Stomach (tissue), 4 donors: ENCODE data around the gene MBP.

Experiments
- POLR2A ChIP-seq, 4 donors: fragments of 450-650 bp; IDR thresholded peaks; one replicate each; pipeline ENCODE4 v1.6.1; 2016; ENCODE audit warnings: antibody characterized with exemption in 4 of 4, control low read depth in 2 of 4, mild to moderate bottlenecking in 1 of 4, moderate library complexity in 1 of 4
- POLR2AphosphoS5 ChIP-seq, 3 donors: sonication (generic); formaldehyde crosslinking; IDR thresholded peaks; one replicate each; pipeline ENCODE4 v1.6.1; 2016; ENCODE audit warnings: antibody characterized with exemption in 3 of 3
- TF ChIP-seq, protein P1 (sequence below), 7 experiments: fragments of 450-650 bp in 4 of 7; fragments of 200-600 bp in 3 of 7; sonication (generic) in 3 of 7; IDR thresholded peaks; one replicate each; pipeline ENCODE4 v1.5.1; 2016 to 2019; ENCODE audit warnings: antibody characterized with exemption in 7 of 7, control low read depth in 2 of 7, mild to moderate bottlenecking in 1 of 7

DNA sequence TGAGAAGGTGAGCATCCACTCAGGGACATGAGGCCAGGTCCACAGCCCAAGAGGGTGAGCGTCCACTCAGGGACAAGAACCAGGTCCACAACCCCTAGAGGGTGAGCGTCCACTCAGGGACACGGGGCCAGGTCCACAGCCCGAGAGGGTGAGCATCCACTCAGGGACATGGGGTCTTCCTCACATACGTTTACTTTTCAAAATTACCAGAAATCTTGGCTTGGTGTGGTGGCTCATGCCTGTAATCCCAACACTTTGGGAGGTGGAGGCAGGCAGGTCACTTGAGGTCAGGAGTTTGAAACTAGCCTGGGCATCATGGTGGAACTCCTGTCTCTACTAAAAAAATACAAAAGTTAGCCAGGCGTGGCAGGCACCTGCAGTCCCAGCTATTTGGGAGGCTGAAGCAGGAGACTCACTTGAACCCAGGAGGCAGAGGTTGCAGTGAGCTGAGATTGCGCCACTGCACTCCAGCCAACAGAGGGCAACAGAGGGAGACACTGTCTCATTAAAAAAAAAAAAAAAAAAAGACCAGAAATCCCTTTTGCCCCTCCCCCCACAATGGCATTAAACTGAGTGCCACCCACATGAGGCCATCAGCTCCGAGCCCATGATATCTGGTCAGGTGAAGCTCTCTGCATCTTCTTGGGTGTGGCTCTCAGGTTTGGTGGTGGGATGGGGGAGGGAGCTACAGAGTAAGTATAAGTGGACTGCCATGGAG lies 9.0 kb upstream of the MBP start:
- TF ChIP-seq POLR2A (IDR thresholded peaks at IDR 0.05) (no peak), POLR2AphosphoS5 (IDR thresholded peaks at IDR 0.05) (no peak)
- TF ChIP-seq, protein P1, sequence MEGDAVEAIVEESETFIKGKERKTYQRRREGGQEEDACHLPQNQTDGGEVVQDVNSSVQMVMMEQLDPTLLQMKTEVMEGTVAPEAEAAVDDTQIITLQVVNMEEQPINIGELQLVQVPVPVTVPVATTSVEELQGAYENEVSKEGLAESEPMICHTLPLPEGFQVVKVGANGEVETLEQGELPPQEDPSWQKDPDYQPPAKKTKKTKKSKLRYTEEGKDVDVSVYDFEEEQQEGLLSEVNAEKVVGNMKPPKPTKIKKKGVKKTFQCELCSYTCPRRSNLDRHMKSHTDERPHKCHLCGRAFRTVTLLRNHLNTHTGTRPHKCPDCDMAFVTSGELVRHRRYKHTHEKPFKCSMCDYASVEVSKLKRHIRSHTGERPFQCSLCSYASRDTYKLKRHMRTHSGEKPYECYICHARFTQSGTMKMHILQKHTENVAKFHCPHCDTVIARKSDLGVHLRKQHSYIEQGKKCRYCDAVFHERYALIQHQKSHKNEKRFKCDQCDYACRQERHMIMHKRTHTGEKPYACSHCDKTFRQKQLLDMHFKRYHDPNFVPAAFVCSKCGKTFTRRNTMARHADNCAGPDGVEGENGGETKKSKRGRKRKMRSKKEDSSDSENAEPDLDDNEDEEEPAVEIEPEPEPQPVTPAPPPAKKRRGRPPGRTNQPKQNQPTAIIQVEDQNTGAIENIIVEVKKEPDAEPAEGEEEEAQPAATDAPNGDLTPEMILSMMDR (IDR thresholded peaks at IDR 0.05): no peak
